B cell (primary cell): Measurements from ENCODE around the gene NOTCH1. TPM values are rescaled to one million over a fixed set of nuclear protein-coding genes. Genes with fewer than 3 reads are reported as not detected.

ENCODE experiments used
- ATAC-seq: fragments of 200-7000 bp; cut with Tn5 transposase; one replicate; pipeline ENCODE4 v1.10.0; 2021; ENCODE audit warnings: low read depth, mild to moderate bottlenecking, moderate number of reproducible peaks, moderate library complexity
- CTCF ChIA-PET: fragments of 350-600 bp; sonication (Branson Sonifier 250); formaldehyde crosslinking; loops from one replicate; lab custom pipeline; 2021; ENCODE audit warnings: antibody characterized with exemption, inconsistent platforms; lab: Charles Lee
- POLR2A ChIA-PET: fragments of 350-600 bp; sonication (Branson Sonifier 250); formaldehyde crosslinking; loops from one replicate; lab custom pipeline; 2021; ENCODE audit warnings: antibody characterized with exemption; lab: Charles Lee
- DNase-seq: peaks from one replicate; pipeline ENCODE4 v3.0.0; 2013
- H2AFZ ChIP-seq: 2 replicates; pipeline ENCODE4 v1.6.1; 2012; ENCODE audit warnings: mild to moderate bottlenecking, low read depth, low read length; ENCODE audit not compliant: insufficient read depth, poor library complexity, severe bottlenecking
- H3K27ac ChIP-seq, 2 donors: 1 replicate in 1 of 2; 2 replicates in 1 of 2; pipeline ENCODE4 v1.5.1; 2012 to 2013; ENCODE audit warnings: low read length in 2 of 2, mild to moderate bottlenecking in 2 of 2, moderate library complexity in 1 of 2
- H3K27me3 ChIP-seq, 4 experiments: fragments of 200-600 bp in 1 of 4; sonication (generic) in 1 of 4; replicated peaks in 1 of 4; 1 replicate in 2 of 4; 2 replicates in 2 of 4; pipeline versions ENCODE4 v1.6.1 to v1.7.0; 2013 to 2016; ENCODE audit warnings: low read length in 3 of 4, mild to moderate bottlenecking in 2 of 4, mixed read lengths in 1 of 4, moderate library complexity in 1 of 4; ENCODE audit not compliant: insufficient read depth in 4 of 4, control insufficient read depth in 3 of 4; ENCODE audit errors: control extremely low read depth in 1 of 4
- H3K36me3 ChIP-seq, 2 experiments: replicated peaks in 1 of 2; 1 replicate in 1 of 2; 2 replicates in 1 of 2; pipeline versions ENCODE4 v1.6.1 to v1.7.1; 2013; ENCODE audit warnings: low read length in 1 of 2; ENCODE audit not compliant: insufficient read depth in 2 of 2, control insufficient read depth in 1 of 2; ENCODE audit errors: control extremely low read depth in 1 of 2, extremely low read depth in 1 of 2
- H3K4me1 ChIP-seq, 2 donors: fragments of 200-600 bp in 1 of 2; sonication (generic) in 1 of 2; 1 replicate in 1 of 2; 2 replicates in 1 of 2; pipeline versions ENCODE4 v1.5.1 to v1.6.1; 2013 to 2017; ENCODE audit warnings: low read length in 2 of 2; ENCODE audit not compliant: control insufficient read depth in 2 of 2, insufficient read depth in 2 of 2
- H3K4me2 ChIP-seq: replicated peaks from 2 replicates; pipeline ENCODE3; 2012; ENCODE audit warnings: mild to moderate bottlenecking, low read depth, low read length; ENCODE audit not compliant: poor library complexity, severe bottlenecking
- H3K4me3 ChIP-seq, 5 experiments: fragments of 200-600 bp in 1 of 5; sonication (generic) in 1 of 5; 1 replicate in 3 of 5; 2 replicates in 2 of 5; pipeline versions ENCODE4 v1.5.1 to v1.7.0; 2011 to 2016; ENCODE audit warnings: low read length in 4 of 5, mild to moderate bottlenecking in 4 of 5, low read depth in 2 of 5, control low read depth in 1 of 5, moderate library complexity in 1 of 5; ENCODE audit not compliant: insufficient read depth in 1 of 5; ENCODE audit errors: control extremely low read depth in 1 of 5, extremely low read depth in 1 of 5
- H3K79me2 ChIP-seq: fragments of 200-600 bp; sonication (generic); one replicate; pipeline ENCODE4 v1.6.0; 2016; ENCODE audit warnings: low read length; ENCODE audit not compliant: control insufficient read depth, insufficient read depth
- H3K9ac ChIP-seq: fragments of 200-600 bp; sonication (generic); 2 replicates; pipeline ENCODE4 v1.6.1; 2017; ENCODE audit warnings: mild to moderate bottlenecking, low read length, moderate library complexity
- H3K9me3 ChIP-seq, 3 donors: one replicate each; pipeline versions ENCODE4 v1.6.1 to v1.7.1; 2013; ENCODE audit warnings: low read length in 2 of 3; ENCODE audit not compliant: control insufficient read depth in 2 of 3, insufficient read depth in 1 of 3; ENCODE audit errors: control extremely low read depth in 1 of 3
- H4K20me1 ChIP-seq: 2 replicates; pipeline ENCODE4 v1.6.0; 2012; ENCODE audit warnings: mild to moderate bottlenecking, low read length; ENCODE audit not compliant: insufficient read depth, control insufficient read depth, poor library complexity, severe bottlenecking
- H3K27ac Mint-ChIP-seq: one replicate; pipeline ENCODE4 v1.8.0; 2021; ENCODE audit warnings: mixed read lengths
- H3K27me3 Mint-ChIP-seq: one replicate; pipeline ENCODE4 v1.8.0; 2021; ENCODE audit warnings: mixed read lengths
- H3K4me1 Mint-ChIP-seq: one replicate; pipeline ENCODE4 v1.8.0; 2021; ENCODE audit warnings: mixed read lengths
- H3K4me3 Mint-ChIP-seq: one replicate; pipeline ENCODE4 v1.8.0; 2021; ENCODE audit warnings: mixed read lengths
- H3K9me3 Mint-ChIP-seq: one replicate; pipeline ENCODE4 v1.8.0; 2022; ENCODE audit warnings: mixed read lengths; ENCODE audit not compliant: insufficient read depth
- CTCF ChIP-seq: fragments of 200-600 bp; IDR thresholded peaks from one replicate; pipeline ENCODE4 v1.8.0; 2022; ENCODE audit warnings: antibody characterized with exemption, mild to moderate bottlenecking
- EZH2 ChIP-seq: IDR thresholded peaks from 2 replicates; pipeline ENCODE4 v1.6.1; 2012; ENCODE audit warnings: borderline replicate concordance, low read depth, mild to moderate bottlenecking, moderate library complexity, low read length; ENCODE audit not compliant: insufficient read depth, poor library complexity, severe bottlenecking
- WGBS: methylation state at CpG from one replicate; pipeline ENCODE4 v1.1.5; 2013; ENCODE audit warnings: missing lambda C conversion rate; ENCODE audit not compliant: insufficient coverage; 5-methylcytosine and 5-hydroxymethylcytosine counted together
- intact Hi-C: fragments of 100-400 bp; cut with micrococcal nuclease; formaldehyde crosslinking; loops from one replicate; pipeline ENCODE4 v1.10.0; 2022
- polyA plus RNA-seq: library from polyadenylated mRNA; depleted of rRNA; stranded (reverse); fragments of >200 nt; gene quantifications from 2 replicates; pipeline ENCODE4 v1.2.3, GENCODE V29; 2012
- total RNA-seq, 2 donors: library from RNA; stranded (reverse); fragments of 120-200 nt in 1 of 2; gene quantifications; 1 replicate in 1 of 2; 2 replicates in 1 of 2; pipeline versions ENCODE4 v1.2.3 to v1.2.4, GENCODE V29; 2013 to 2022

The NOTCH1 gene
- total and polyA plus RNA-seq, 2 donors (not counting 1 experiment from before 2014, with no cell fraction given), result 16.6 to 38.5 TPM

- H3K4me1 Mint-ChIP-seq, result peaks cover 4% of the 10 kb centered on the region
- ChIA-PET CTCF (no interaction called here), POLR2A (no interaction called here)
- H3K4me3 Mint-ChIP-seq, result no peak overlapping the region
- no peak overlapping the region for H3K9ac ChIP-seq
- ATAC-seq, result no peak
- H3K4me1 ChIP-seq, result peaks cover 0 to 5% of the 10 kb centered on the region in 2 donors
- no peak overlapping the region for H3K4me2 ChIP-seq
- H3K79me2 ChIP-seq, result peaks cover 7% of the 10 kb centered on the region
- no peak for DNase-seq
- H3K9me3 Mint-ChIP-seq, result no peaks in the 10 kb centered on the region
- H3K4me3 ChIP-seq, result no peak overlapping the region
- peaks cover 0 to 47% of the 10 kb centered on the region in 2 experiments for H3K36me3 ChIP-seq
- TF ChIP-seq EZH2, result no peak
- no peak for TF ChIP-seq CTCF
- no peaks in the 10 kb centered on the region for H3K9me3 ChIP-seq
- no peak overlapping the region for H3K27ac Mint-ChIP-seq
- H4K20me1 ChIP-seq, result peaks cover 92% of the 10 kb centered on the region
- 88% methylated on average over 20 of the region's 20 CpGs for WGBS
- H3K27ac ChIP-seq, result no peak overlapping the region
- no peaks in the 10 kb centered on the region for H3K27me3 Mint-ChIP-seq
- intact Hi-C loops, result no loop called here
- no peak overlapping the region for H2AFZ ChIP-seq
- H3K27me3 ChIP-seq, result no peaks in the 10 kb centered on the region
These were observed 25.8 kb downstream of the NOTCH1 start for GRCh38 chr9:136520053-136520540.

GRCh38 chr9:136519263-136520052 is 26.4 kb downstream of the NOTCH1 start:
- peaks cover 0 to 54% of the 10 kb centered on the region in 2 experiments for H3K36me3 ChIP-seq
- WGBS, result 98% methylated on average over 32 of the region's 32 CpGs
- H3K27me3 ChIP-seq, result no peaks in the 10 kb centered on the region
- ATAC-seq, result no peak
- intact Hi-C loops, result no loop called here
- H2AFZ ChIP-seq, result no peak overlapping the region
- Mint-ChIP-seq H3K27ac (no peak overlapping the region), H3K4me3 (no peak overlapping the region), H3K27me3 (no peaks in the 10 kb centered on the region), H3K4me1 (peaks cover 4% of the 10 kb centered on the region), H3K9me3 (no peaks in the 10 kb centered on the region)
- no peak overlapping the region for H3K4me2 ChIP-seq
- H4K20me1 ChIP-seq, result peaks cover 85% of the 10 kb centered on the region
- H3K9me3 ChIP-seq, result no peaks in the 10 kb centered on the region
- CTCF ChIA-PET, result no interaction called here
- POLR2A ChIA-PET, result no interaction called here
- TF ChIP-seq EZH2 (no peak), CTCF (no peak)
- H3K79me2 ChIP-seq, result peaks cover 4% of the 10 kb centered on the region
- H3K27ac ChIP-seq, result no peak overlapping the region
- no peak overlapping the region for H3K4me3 ChIP-seq
- DNase-seq, result no peak
- H3K4me1 ChIP-seq, result peaks cover 0 to 5% of the 10 kb centered on the region in 2 donors
- no peak overlapping the region for H3K9ac ChIP-seq
